Erythroblast (primary cell): ENCODE measurements around the gene LENEP.

Source experiments
- GATA1 ChIP-seq: IDR thresholded peaks from 2 replicates; pipeline ENCODE4 v1.6.1; 2011; ENCODE audit warnings: low read depth, mild to moderate bottlenecking, control low read depth, low read length, moderate library complexity
- POLR2A ChIP-seq: IDR thresholded peaks from 2 replicates; pipeline ENCODE4 v1.6.1; 2011; ENCODE audit warnings: mild to moderate bottlenecking, low read length

DNA sequence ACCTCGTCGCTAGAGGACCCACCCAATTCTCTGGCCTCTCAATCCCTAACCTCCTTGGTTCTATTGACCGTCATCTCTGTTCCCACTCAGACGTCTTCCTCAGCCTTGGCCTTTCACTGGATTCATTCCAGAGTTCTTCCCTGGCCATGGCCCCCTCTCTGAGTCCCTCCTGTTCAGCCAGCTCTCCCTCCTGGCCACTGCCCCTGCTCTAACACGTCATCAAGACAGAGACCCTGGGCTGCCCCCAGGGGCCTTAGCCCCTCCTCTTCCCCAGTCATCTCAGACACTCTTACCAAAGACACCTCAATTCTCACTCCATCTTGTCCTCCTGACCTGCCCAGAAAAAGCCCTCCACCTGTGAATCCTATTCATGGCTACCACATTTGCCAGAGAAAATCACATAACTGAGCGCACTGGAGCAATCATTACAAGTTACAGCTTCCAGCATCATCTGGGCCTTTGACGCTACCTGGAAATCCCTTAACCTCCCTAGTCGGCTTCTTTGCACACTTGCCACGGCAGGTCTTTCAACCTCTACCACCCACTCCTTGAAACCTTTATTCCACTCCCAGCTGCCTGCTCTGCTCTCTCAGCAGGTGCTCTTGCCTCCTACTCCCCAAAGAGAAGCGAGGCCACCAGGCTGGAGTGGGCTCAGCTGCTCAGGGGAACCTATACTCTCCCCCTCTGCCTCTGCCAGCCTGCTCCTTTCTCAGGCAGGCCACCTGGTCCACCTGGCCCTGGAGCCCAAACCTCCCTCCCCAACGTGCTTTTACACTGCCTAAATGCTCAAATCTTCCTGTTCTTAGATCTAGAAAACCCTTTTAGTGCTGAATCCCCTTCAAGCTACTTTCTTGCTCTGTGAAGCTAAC is 26.2 kb downstream of the LENEP start:
- TF ChIP-seq POLR2A (no peak), GATA1 (no peak)
